GM12872 (cell line): ENCODE measurements around the gene RFTN1.

Experiments
- TF ChIP-seq, protein P1 (sequence below): IDR thresholded peaks from 3 replicates; pipeline ENCODE4 v1.5.1; 2011; ENCODE audit warnings: low read depth, mild to moderate bottlenecking, low read length, moderate library complexity; ENCODE audit not compliant: insufficient read depth

RFTN1 gene

DNA sequence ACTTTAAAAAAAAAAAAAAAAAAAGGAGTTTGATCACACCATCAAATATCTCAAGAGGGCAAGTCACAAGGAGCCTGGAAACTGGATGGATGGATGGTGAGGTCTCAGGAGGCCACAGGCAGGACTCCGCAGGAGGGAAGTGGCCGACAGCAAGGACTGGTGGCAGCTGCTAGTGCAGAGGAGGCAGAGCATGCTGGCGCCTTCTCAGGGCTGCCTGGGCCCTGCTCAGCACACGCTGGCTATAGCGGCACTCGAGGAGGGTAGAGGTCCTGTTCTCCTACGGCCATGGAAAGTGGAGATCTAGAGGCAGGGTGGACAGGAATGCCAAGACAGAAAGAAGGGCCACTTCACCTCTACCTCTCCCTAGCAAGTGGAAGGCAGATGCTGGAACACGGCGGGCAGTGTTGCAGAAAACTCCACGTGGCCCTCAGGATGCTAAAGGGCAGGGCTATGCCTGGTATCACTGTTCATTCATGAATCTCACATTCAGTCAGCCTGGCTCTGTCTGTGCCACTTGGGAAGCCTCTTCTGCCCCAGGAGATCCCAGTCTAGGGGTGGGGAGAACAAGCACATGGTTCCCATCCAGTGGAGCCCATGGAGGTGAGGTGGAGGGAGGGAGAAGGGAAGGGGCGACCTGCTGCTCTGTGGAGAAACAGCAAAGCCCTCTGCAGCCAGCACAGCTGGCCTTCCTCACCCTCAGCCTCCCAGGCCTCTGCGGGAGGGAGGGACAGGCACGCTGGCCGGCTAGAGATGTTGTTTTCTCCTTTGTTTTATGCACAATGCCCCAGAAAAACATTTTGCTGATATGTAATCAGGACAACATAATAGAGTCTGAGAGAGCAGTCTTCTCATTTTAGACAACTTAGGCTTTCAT lies 177.5 kb downstream of the RFTN1 start:
- TF ChIP-seq, protein P1, sequence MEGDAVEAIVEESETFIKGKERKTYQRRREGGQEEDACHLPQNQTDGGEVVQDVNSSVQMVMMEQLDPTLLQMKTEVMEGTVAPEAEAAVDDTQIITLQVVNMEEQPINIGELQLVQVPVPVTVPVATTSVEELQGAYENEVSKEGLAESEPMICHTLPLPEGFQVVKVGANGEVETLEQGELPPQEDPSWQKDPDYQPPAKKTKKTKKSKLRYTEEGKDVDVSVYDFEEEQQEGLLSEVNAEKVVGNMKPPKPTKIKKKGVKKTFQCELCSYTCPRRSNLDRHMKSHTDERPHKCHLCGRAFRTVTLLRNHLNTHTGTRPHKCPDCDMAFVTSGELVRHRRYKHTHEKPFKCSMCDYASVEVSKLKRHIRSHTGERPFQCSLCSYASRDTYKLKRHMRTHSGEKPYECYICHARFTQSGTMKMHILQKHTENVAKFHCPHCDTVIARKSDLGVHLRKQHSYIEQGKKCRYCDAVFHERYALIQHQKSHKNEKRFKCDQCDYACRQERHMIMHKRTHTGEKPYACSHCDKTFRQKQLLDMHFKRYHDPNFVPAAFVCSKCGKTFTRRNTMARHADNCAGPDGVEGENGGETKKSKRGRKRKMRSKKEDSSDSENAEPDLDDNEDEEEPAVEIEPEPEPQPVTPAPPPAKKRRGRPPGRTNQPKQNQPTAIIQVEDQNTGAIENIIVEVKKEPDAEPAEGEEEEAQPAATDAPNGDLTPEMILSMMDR = no peak

DNA sequence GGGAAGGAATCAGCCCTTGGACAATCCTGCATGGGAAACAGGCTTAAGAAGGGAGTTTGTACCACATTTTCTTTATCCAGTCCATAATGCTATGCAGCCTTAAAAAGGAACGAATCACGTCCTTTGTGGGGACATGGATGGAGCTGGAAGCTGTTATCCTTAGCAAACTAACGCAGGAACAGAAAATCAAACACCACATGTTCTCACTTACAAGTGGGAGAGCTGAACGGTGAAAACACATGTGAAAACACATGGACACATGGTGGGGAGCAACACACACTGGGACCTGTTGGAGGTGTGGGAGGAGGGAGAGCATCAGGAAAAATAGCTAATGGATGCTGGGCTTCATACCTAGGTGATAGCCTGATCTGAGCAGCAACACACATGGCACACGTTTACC lies 178.2 kb downstream of the RFTN1 start:
- TF ChIP-seq, protein P1 = no peak

DNA sequence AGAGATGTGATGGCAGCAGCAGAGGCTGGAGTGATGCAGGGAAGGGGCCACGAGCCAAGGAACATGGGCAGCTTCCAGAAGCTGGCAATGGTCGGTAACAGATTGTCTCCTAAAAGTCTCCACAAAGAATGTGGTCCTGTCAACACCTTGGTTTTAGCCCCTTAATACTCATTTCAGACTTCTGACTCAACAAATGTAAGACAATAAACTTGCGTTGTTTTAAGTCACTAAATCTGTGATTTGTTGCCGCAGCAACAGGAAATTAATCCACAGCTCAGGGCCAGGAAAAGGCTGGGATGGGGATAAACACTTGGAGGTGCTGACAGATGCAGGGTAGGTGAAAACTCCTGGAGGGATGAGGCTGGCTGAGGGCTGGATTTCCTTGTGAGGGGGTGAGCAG lies 178.6 kb downstream of the RFTN1 start:
- TF ChIP-seq, protein P1 = no peak

DNA sequence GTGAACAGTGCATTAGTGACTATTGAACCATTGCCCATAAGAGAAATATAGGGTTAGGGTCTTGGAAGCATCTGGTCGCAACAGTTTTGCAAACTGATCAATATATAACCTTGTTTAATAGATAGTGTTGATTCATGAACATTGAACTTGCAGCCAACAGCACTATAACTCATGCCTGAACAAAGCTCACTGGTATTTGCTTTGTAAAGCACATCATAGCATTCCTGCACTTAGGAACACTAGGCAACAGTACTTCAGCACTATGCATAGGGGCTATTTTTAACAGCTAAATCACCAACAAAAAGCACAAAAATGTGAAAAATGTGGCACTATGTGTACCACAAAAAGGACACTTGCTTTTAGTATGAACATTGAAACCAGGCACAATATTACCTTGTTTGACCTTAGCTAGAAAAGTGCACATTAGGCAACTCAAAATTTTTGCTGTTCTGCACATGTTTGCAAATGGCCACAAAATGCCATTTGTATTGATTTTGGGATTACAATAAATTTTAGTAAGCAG lies 180.5 kb downstream of the RFTN1 start:
- TF ChIP-seq, protein P1 = no peak

DNA sequence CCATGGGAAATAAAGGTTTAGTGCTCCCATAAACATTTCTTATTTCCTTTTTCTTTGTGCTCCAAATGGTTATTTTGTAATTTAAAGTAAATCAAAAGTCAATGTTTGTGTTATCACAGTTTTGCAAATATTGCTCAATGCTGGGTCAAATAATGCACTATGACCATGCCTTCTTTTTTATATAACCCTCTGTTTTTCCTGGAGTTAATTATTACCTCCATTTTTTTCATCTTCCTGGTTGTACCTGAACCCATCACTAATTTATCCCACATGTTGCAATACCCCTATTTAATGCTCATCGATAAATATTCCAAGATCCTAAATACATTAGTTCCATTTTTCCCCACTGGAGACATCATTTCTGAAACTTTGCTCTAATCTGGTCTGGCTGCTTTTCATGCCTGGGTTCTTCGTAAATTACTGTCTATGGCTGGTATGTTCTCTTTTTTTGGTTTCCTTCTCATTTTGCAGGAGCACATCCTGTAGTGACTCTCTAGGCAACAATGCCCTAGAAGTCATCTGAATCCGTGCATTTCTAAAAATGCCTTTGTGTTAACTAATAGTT lies 182.1 kb downstream of the RFTN1 start:
- TF ChIP-seq, protein P1 = no peak

DNA sequence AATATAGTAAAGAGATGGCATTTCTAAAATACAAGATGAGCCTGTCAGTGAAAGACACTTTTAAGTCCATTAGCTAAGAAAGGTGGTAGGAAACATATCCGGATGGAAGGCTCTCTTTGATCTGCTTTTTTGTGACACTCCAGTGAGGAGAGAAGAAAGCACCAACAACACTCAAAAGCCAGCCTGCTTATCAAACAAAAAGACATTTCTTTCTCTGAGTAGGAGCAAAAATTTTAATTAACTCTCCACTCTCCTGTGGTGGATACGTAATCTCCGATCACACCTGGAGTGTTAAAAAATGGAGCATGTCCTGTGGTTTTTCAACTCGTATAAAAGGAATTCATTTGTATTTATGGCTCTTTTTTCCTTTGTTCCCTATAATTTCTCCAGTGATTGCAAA lies 183.1 kb downstream of the RFTN1 start:
- TF ChIP-seq, protein P1 = no peak

DNA sequence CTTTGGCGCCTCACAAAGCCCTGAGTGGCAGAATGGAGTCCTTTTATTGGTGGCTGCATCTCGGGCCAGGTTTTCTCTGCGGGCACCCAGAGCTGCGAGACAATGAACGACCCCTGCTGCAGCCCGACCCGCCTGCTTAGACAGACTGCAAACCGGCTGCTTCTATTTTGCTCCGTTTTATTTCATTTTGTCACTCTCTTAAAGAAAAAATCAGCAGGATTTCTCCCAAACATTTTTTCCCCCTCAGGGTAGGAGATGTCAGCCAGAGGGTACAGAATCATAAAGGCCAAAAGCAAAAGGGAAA lies 183.7 kb downstream of the RFTN1 start:
- TF ChIP-seq, protein P1 = no peak
